ENCODE results near the gene HIP1. TPM values are rescaled to one million over a fixed set of nuclear protein-coding genes. Genes with fewer than 3 reads are reported as not detected.
"Not testable (repeated sequence)": the region's sequence is repeated elsewhere in the genome, so short reads cannot be mapped to it uniquely, and the experiment has no call there.

HIP1 gene
- total RNA-seq, 1 donor from 2014 or later: 12.5 TPM

DNA sequence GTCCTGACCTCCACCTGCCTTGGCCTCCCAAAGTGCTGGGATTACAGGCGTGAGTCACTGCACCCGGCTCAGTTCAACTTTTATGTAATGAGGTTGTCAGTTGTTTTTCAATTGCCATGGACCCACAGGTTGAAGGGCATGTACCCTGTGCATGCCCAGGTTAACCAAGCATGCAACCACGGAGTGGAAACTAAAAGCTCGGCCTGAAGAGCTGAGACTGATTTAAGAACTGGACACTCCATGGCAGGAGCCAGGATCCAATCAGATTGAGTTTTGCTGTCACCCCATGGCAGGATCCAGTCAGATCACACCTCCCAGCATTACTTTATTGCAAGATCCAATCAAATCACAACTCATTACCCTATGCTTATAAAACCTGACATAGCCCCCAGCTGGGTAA, 229.7 kb downstream of the HIP1 start:
- H3K27ac ChIP-seq (ENCODE audit: low read depth, low read length); H3K27me3 ChIP-seq (ENCODE audit: control insufficient read depth in 3 of 3, insufficient read depth in 3 of 3, low read length in 3 of 3); H3K9me3 ChIP-seq (ENCODE audit: control insufficient read depth in 3 of 3, low read length in 3 of 3); H3K4me1 ChIP-seq (ENCODE audit: control insufficient read depth in 3 of 3, insufficient read depth in 3 of 3, low read length in 3 of 3); H3K9ac ChIP-seq (ENCODE audit: low read depth in 1 of 3, low read length in 3 of 3); H3K4me3 ChIP-seq (ENCODE audit: low read length in 3 of 3); H3K36me3 ChIP-seq (ENCODE audit: control insufficient read depth in 3 of 3, insufficient read depth in 3 of 3, low read length in 3 of 3): not testable (repeated sequence)

DNA sequence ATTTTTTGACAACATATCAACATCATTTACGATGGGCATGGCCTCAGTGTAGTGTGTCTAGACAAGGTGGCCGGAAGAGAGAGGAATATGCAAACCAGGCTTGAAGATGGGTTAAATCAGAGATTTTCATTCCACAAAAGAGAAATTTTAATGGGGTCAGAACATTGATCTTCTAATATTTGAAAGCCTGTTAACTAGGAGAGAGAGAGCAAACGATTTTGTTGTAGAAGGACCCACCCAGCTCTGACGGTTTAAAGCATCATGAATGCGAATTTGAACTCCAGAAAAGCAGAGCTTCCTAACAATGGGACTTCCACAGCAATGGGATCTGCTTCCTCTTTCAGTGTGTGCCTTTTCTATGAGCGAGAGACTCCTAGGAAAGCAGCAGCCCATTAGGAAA, 246.7 kb downstream of the HIP1 start, which contains the start of gene SPDYE5:
Gene SPDYE5 (plus strand): TSS at position 301 of the 400 bp plus-strand sequence. CDS start 1,728 bp downstream, outside the sequence.
- not testable (repeated sequence) for H3K27ac ChIP-seq (ENCODE audit: low read depth, low read length); H3K4me1 ChIP-seq (ENCODE audit: control insufficient read depth in 3 of 3, insufficient read depth in 3 of 3, low read length in 3 of 3); H3K36me3 ChIP-seq (ENCODE audit: control insufficient read depth in 3 of 3, insufficient read depth in 3 of 3, low read length in 3 of 3)

DNA sequence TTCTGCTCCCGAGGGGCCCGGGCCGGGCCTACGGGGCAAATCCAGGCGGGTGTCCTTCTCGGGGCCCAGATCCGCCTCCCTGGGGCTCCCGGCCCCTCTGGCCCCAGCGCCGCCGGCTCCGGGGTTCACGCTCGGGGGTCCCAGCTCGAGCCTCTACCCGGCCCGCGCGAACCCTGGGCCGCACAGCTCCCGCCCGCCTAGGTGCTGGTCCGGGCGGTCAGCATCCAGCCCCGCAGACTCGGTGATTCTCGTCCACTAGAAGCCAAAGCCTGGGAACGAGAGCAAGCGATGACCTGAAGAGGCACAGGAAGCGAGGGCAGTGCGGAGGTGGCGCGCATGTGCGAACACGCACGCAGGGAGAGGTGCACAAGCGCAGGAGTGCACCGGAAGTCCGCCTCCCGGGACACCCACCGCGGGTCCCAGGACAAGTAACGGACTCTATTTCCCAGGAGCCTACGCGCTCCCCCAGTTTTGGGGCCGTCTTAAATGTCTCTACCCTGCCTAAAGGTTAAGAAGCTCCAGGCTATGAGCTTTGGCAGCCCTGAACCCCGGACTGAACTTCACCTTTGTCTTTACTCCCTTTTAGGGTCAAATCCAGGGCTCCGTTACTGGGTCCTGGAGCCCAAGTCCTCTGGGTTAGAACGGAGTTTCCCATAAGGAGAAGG, 252.6 kb downstream of the HIP1 start, which contains the start of gene POM121C:
Gene POM121C (minus strand): TSS at position 321 of the 665 bp plus-strand sequence. CDS start 44,803 bp downstream, outside the sequence.
- H3K4me1 ChIP-seq (ENCODE audit: control insufficient read depth in 3 of 3, insufficient read depth in 3 of 3, low read length in 3 of 3); H3K27me3 ChIP-seq (ENCODE audit: control insufficient read depth in 3 of 3, insufficient read depth in 3 of 3, low read length in 3 of 3); H3K36me3 ChIP-seq (ENCODE audit: control insufficient read depth in 3 of 3, insufficient read depth in 3 of 3, low read length in 3 of 3); H3K9me3 ChIP-seq (ENCODE audit: control insufficient read depth in 3 of 3, low read length in 3 of 3): not testable (repeated sequence)
- Histone ChIP-seq H3K9ac (ENCODE audit: low read depth in 1 of 3, low read length in 3 of 3) (peak within 1 kb of the TSS; percentile 72 to 90 (median 83)), H3K27ac (ENCODE audit: low read depth, low read length) (peak within 1 kb of the TSS; percentile 89), H3K4me3 (ENCODE audit: low read length in 3 of 3) (peak within 1 kb of the TSS; percentile 76 to 80 (median 78))

More for the DNA sequence above, 246.7 kb downstream of the HIP1 start, which contains the start of gene SPDYE5:
- not testable (repeated sequence) for H3K9ac ChIP-seq (ENCODE audit: low read depth in 1 of 3, low read length in 3 of 3); H3K9me3 ChIP-seq (ENCODE audit: control insufficient read depth in 3 of 3, low read length in 3 of 3); H3K27me3 ChIP-seq (ENCODE audit: control insufficient read depth in 3 of 3, insufficient read depth in 3 of 3, low read length in 3 of 3); H3K4me3 ChIP-seq (ENCODE audit: low read length in 3 of 3)

DNA sequence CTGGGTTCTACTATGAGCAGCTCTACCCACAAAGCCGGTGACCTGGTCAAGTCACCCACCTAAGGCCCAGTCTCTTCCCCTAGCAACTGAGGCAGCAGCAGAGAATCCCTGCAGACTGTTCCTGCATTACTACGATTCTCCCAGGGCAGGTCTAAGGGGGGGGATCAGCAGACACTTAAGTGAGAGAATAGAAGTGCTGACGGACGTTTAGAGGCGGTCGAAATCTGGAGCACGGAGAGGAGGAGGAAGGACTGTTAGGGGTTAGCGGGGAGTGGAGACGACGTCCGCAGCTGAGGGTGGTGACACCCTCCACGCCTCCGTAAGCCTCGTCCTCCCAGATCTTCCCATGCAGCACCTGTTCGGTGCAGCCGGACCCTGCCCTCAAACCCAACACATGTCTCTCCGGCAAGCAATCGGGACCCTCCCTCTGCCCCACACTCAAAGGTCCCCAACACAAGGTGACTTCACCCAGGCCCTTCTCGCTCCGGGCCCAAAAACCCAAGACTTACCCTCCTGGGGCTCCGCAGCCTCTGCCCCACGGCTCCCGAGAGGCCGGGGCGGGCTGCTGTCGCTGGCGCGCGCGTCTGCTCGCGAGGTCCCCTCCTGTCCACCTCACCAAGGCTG, 253.3 kb downstream of the HIP1 start:
- H3K4me1 ChIP-seq (ENCODE audit: control insufficient read depth in 3 of 3, insufficient read depth in 3 of 3, low read length in 3 of 3): not testable (repeated sequence)
- H3K27ac ChIP-seq (ENCODE audit: low read depth, low read length): peak overlapping the region; percentile 89
- H3K9ac ChIP-seq (ENCODE audit: low read depth in 1 of 3, low read length in 3 of 3): peak overlapping the region; percentile 72 to 90 (median 83)

More for the DNA sequence above, 253.3 kb downstream of the HIP1 start:
- peak overlapping the region; percentile 73 to 80 (median 78) for H3K4me3 ChIP-seq (ENCODE audit: low read length in 3 of 3)
- not testable (repeated sequence) for H3K27me3 ChIP-seq (ENCODE audit: control insufficient read depth in 3 of 3, insufficient read depth in 3 of 3, low read length in 3 of 3); H3K9me3 ChIP-seq (ENCODE audit: control insufficient read depth in 3 of 3, low read length in 3 of 3); H3K36me3 ChIP-seq (ENCODE audit: control insufficient read depth in 3 of 3, insufficient read depth in 3 of 3, low read length in 3 of 3)

Small RNA genes lying within 50 kb of the gene (small RNA-seq; reads per million reads assigned to genes)
- not detected for gene AC211429.1
- not detected for gene RF00019

Other genes starting within 250 kb of the HIP1 start
- gene SPDYE5, start 246.6 kb downstream of the HIP1 start, total RNA-seq: not detected
- not detected for gene CCL26, start 33.3 kb upstream of the HIP1 start, total RNA-seq
- not detected for gene CCL24, start 74.9 kb upstream of the HIP1 start, total RNA-seq
- gene RHBDD2, start 140.1 kb upstream of the HIP1 start, total RNA-seq: 7.8 TPM
- gene POR, start 176.2 kb upstream of the HIP1 start, total RNA-seq: 42.8 TPM

Measured in skeletal muscle tissue (tissue), 5 donors.